ENCODE measurements around the gene RHOB. TPM values are rescaled to one million over a fixed set of nuclear protein-coding genes. Genes with fewer than 3 reads are reported as not detected.
"Not testable (repeated sequence)": the region's sequence is repeated elsewhere in the genome, so short reads cannot be mapped to it uniquely, and the experiment has no call there.

RHOB gene
- total and polyA plus RNA-seq, 2 experiments from 2014 or later = 146 to 429 TPM

GRCh38 chr2:20433946-20434553 lies 12.8 kb upstream of the RHOB start:
- no peaks in the 10 kb centered on the region for H3K36me3 ChIP-seq (replicated peaks; ENCODE audit: insufficient read depth, low read depth)
- H3K4me3 ChIP-seq = no peak overlapping the region
- WGBS (ENCODE audit: low lambda C conversion rate, missing lambda C conversion rate) = 78% methylated on average over 4 of the region's 4 CpGs
- peaks cover 4% of the 10 kb centered on the region for H3K4me1 ChIP-seq (ENCODE audit: insufficient read depth)
- H3K27ac ChIP-seq = no peak overlapping the region
- DNase-seq (ENCODE audit: low spot score) = no peak
- H3K4me2 ChIP-seq = no peak overlapping the region
- no peaks in the 10 kb centered on the region for H3K79me2 ChIP-seq
- H3K27me3 ChIP-seq = no peaks in the 10 kb centered on the region
- TF ChIP-seq EZH2 (IDR thresholded peaks at IDR 0.05; ENCODE audit: borderline replicate concordance) (no peak), EZH2phosphoT487 (IDR thresholded peaks at IDR 0.05; ENCODE audit: low read depth, severe bottlenecking, unreplicated experiment) (no peak)
- TF ChIP-seq, protein P1, sequence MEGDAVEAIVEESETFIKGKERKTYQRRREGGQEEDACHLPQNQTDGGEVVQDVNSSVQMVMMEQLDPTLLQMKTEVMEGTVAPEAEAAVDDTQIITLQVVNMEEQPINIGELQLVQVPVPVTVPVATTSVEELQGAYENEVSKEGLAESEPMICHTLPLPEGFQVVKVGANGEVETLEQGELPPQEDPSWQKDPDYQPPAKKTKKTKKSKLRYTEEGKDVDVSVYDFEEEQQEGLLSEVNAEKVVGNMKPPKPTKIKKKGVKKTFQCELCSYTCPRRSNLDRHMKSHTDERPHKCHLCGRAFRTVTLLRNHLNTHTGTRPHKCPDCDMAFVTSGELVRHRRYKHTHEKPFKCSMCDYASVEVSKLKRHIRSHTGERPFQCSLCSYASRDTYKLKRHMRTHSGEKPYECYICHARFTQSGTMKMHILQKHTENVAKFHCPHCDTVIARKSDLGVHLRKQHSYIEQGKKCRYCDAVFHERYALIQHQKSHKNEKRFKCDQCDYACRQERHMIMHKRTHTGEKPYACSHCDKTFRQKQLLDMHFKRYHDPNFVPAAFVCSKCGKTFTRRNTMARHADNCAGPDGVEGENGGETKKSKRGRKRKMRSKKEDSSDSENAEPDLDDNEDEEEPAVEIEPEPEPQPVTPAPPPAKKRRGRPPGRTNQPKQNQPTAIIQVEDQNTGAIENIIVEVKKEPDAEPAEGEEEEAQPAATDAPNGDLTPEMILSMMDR (IDR thresholded peaks at IDR 0.05; ENCODE audit: poor library complexity) = no peak
- no peaks in the 10 kb centered on the region for H3K9me2 ChIP-seq (replicated peaks; ENCODE audit: insufficient read depth)
- no peak overlapping the region for H2AFZ ChIP-seq
- H3K9me3 ChIP-seq (ENCODE audit: low read depth) = no peaks in the 10 kb centered on the region
- no peaks in the 10 kb centered on the region for H4K20me1 ChIP-seq (ENCODE audit: insufficient read depth, poor library complexity, severe bottlenecking)

DNA sequence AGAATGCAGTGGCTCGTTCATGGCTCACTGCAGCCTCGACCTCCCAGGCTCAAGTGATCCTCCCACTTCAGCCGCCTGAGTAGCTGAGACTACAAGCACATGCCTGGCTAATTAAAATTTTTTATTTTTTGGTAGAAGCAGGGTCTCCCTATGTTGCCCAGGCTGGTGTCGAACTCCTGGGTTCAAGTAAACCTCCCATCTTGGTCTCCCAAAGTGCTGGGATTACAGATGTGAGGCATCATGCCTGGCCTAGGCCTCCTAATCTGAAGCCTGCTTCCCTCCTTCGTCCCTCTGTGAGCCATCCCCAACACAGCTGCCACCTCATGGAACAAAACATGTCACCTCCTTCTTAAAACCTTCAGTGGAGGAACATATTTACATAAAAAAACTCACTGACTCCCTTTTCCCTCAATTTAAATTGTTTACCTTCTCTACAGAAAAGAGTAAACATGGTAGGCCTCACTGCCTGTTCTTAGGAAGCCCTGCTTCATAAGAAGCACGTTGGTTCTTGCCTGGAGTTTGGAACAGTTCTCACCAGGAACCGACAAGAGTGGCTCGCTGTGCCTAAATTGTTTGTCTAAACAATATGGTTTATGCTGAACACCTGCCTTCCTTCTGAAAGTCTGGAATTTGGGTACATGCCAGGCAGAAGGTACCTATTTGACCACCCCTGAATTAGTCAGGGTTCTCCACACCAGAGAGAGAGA lies 12.1 kb upstream of the RHOB start:
- H3K79me2 ChIP-seq = no peaks in the 10 kb centered on the region
- H3K27me3 ChIP-seq = no peaks in the 10 kb centered on the region
- peaks cover 9% of the 10 kb centered on the region for H3K4me1 ChIP-seq (ENCODE audit: insufficient read depth)
- no peak overlapping the region for H2AFZ ChIP-seq
- H3K36me3 ChIP-seq (replicated peaks; ENCODE audit: insufficient read depth, low read depth) = no peaks in the 10 kb centered on the region
- no peaks in the 10 kb centered on the region for H3K9me3 ChIP-seq (ENCODE audit: low read depth)
- 75% methylated on average over 8 of the region's 8 CpGs for WGBS (ENCODE audit: low lambda C conversion rate, missing lambda C conversion rate)
- DNase-seq (ENCODE audit: low spot score) = no peak
- H3K9me2 ChIP-seq (replicated peaks; ENCODE audit: insufficient read depth) = no peaks in the 10 kb centered on the region
- H3K4me3 ChIP-seq = no peak overlapping the region
- H4K20me1 ChIP-seq (ENCODE audit: insufficient read depth, poor library complexity, severe bottlenecking) = no peaks in the 10 kb centered on the region
- H3K27ac ChIP-seq = no peak overlapping the region
- H3K4me2 ChIP-seq = no peak overlapping the region
- TF ChIP-seq EZH2 (IDR thresholded peaks at IDR 0.05; ENCODE audit: borderline replicate concordance) = no peak
- no peak for TF ChIP-seq EZH2phosphoT487 (IDR thresholded peaks at IDR 0.05; ENCODE audit: low read depth, severe bottlenecking, unreplicated experiment)
- TF ChIP-seq, protein P1 (IDR thresholded peaks at IDR 0.05; ENCODE audit: poor library complexity) = no peak

GRCh38 chr2:20435456-20435855 lies 11.4 kb upstream of the RHOB start:
- H3K4me3 ChIP-seq; H3K36me3 ChIP-seq (replicated peaks; ENCODE audit: insufficient read depth, low read depth); H3K79me2 ChIP-seq; H4K20me1 ChIP-seq (ENCODE audit: insufficient read depth, poor library complexity, severe bottlenecking); H2AFZ ChIP-seq; H3K27ac ChIP-seq; H3K27me3 ChIP-seq; H3K9me3 ChIP-seq (ENCODE audit: low read depth); H3K4me1 ChIP-seq (ENCODE audit: insufficient read depth); H3K9me2 ChIP-seq (replicated peaks; ENCODE audit: insufficient read depth); DNase-seq (ENCODE audit: low spot score); H3K4me2 ChIP-seq: not testable (repeated sequence)
- 92% methylated on average over 9 of the region's 9 CpGs for WGBS (ENCODE audit: low lambda C conversion rate, missing lambda C conversion rate)

GRCh38 chr2:20436716-20437470 lies 10.0 kb upstream of the RHOB start:
- WGBS (ENCODE audit: low lambda C conversion rate, missing lambda C conversion rate) = 95% methylated on average over 7 of the region's 7 CpGs
- Histone ChIP-seq H2AFZ (no peak overlapping the region), H3K27me3 (no peaks in the 10 kb centered on the region), H3K9me2 (replicated peaks; ENCODE audit: insufficient read depth) (no peaks in the 10 kb centered on the region), H3K4me3 (no peak overlapping the region), H3K4me1 (ENCODE audit: insufficient read depth) (peaks cover 9% of the 10 kb centered on the region), H3K4me2 (no peak overlapping the region), H3K27ac (no peak overlapping the region), H4K20me1 (ENCODE audit: insufficient read depth, poor library complexity, severe bottlenecking) (no peaks in the 10 kb centered on the region), H3K9me3 (ENCODE audit: low read depth) (no peaks in the 10 kb centered on the region), H3K36me3 (replicated peaks; ENCODE audit: insufficient read depth, low read depth) (no peaks in the 10 kb centered on the region), H3K79me2 (no peaks in the 10 kb centered on the region)
- DNase-seq (ENCODE audit: low spot score) = no peak
- TF ChIP-seq EZH2phosphoT487 (IDR thresholded peaks at IDR 0.05; ENCODE audit: low read depth, severe bottlenecking, unreplicated experiment) (no peak), EZH2 (IDR thresholded peaks at IDR 0.05; ENCODE audit: borderline replicate concordance) (no peak)
- TF ChIP-seq, protein P1 (IDR thresholded peaks at IDR 0.05; ENCODE audit: poor library complexity) = no peak

Data from hepatocyte (in vitro differentiated cells).